HepG2 (cell line): ENCODE results near the gene PTEN. TPM values are rescaled to one million over a fixed set of nuclear protein-coding genes. Genes with fewer than 3 reads are reported as not detected.

ENCODE experiments used
- ATAC-seq: fragments of 200-7000 bp; cut with Tn5 transposase; 3 replicates; pipeline ENCODE4 v1.9.1; 2020; ENCODE audit warnings: mild to moderate bottlenecking, moderate library complexity
- BruUV-seq: library from RNA; stranded (reverse); fragments of 400-500 nt; replicated peaks from 2 replicates; lab custom pipeline; 2021; lab: Mats Ljungman, UMichigan
- CTCF ChIA-PET: fragments of 300-600 bp; formaldehyde crosslinking; extraction: SDS; loops from one replicate; lab custom pipeline; 2021; ENCODE audit warnings: low total read pairs, inconsistent platforms, low intra/inter-chr PET ratio; lab: Yijun Ruan, JAX
- POLR2A ChIA-PET: fragments of 350-600 bp; sonication (Branson Sonifier 250); formaldehyde crosslinking; loops from one replicate; lab custom pipeline; 2020; ENCODE audit warnings: antibody characterized with exemption, inconsistent platforms; lab: Yijun Ruan, JAX
- DNase-seq: peaks from one replicate; pipeline ENCODE4 v3.0.0-alpha.2; 2015; ENCODE audit warnings: low spot score
- FAIRE-seq: peaks from 3 replicates; lab custom pipeline; 2011; peaks lifted over from hg19 to GRCh38; lab: Jason Lieb, UNC
- H2AFZ ChIP-seq: one replicate; pipeline ENCODE4 v1.6.1; 2011; ENCODE audit warnings: low read length, inconsistent platforms
- H3K27ac ChIP-seq: fragments of 300-600 bp; 3 replicates; pipeline ENCODE4 v1.8.0; 2011; ENCODE audit warnings: mixed run types, mild to moderate bottlenecking, mixed read lengths, low read length, inconsistent platforms; ENCODE audit not compliant: insufficient read depth; ENCODE audit errors: extremely low read length
- H3K27me3 ChIP-seq, 2 experiments: fragments of 200-600 bp in 1 of 2; 2 replicates in 1 of 2; 3 replicates in 1 of 2; pipeline versions ENCODE4 v1.6.0 to v1.8.0; 2011; ENCODE audit warnings: low read length in 2 of 2, mild to moderate bottlenecking in 2 of 2, moderate library complexity in 2 of 2, inconsistent platforms in 1 of 2; ENCODE audit not compliant: insufficient read depth in 2 of 2, control insufficient read depth in 1 of 2
- H3K36me3 ChIP-seq, 2 experiments: fragments of 200-600 bp in 1 of 2; replicated peaks in 1 of 2; 2 replicates in 1 of 2; 3 replicates in 1 of 2; pipeline versions ENCODE4 v1.5.1 to v1.8.0; 2011; ENCODE audit warnings: low read length in 2 of 2, inconsistent platforms in 1 of 2; ENCODE audit not compliant: insufficient read depth in 2 of 2, control insufficient read depth in 1 of 2
- H3K4me1 ChIP-seq: 2 replicates; pipeline ENCODE4 v1.5.1; 2012; ENCODE audit warnings: low read length, inconsistent platforms; ENCODE audit not compliant: insufficient read depth
- H3K4me2 ChIP-seq: 2 replicates; pipeline ENCODE4 v1.6.0; 2011; ENCODE audit warnings: low read depth, low read length, inconsistent platforms
- H3K4me3 ChIP-seq, 3 experiments: fragments of 200-600 bp in 1 of 3; sonication (generic), shearing (Covaris generic) in 1 of 3; replicated peaks in 1 of 3; 2 replicates each; pipeline ENCODE4 v1.5.1; 2011 to 2016; ENCODE audit warnings: low read length in 3 of 3, inconsistent platforms in 2 of 3, low read depth in 2 of 3, mild to moderate bottlenecking in 2 of 3, control low read depth in 1 of 3, mixed read lengths in 1 of 3; ENCODE audit not compliant: insufficient read depth in 1 of 3
- H3K79me2 ChIP-seq: one replicate; pipeline ENCODE4 v1.6.1; 2011; ENCODE audit warnings: low read length, inconsistent platforms; ENCODE audit not compliant: insufficient read depth
- H3K9ac ChIP-seq: 2 replicates; pipeline ENCODE4 v1.6.0; 2011; ENCODE audit warnings: mild to moderate bottlenecking, low read depth, low read length, inconsistent platforms; ENCODE audit not compliant: insufficient read depth
- H3K9me3 ChIP-seq: 2 replicates; pipeline ENCODE4 v1.5.1; 2012; ENCODE audit warnings: mild to moderate bottlenecking, low read length
- H4K20me1 ChIP-seq: 2 replicates; pipeline ENCODE4 v1.6.0; 2011; ENCODE audit warnings: inconsistent platforms, mild to moderate bottlenecking, low read length, moderate library complexity; ENCODE audit not compliant: insufficient read depth
- CBX5 ChIP-seq: sonication (generic); formaldehyde crosslinking; IDR thresholded peaks from 2 replicates; pipeline ENCODE4 v1.4.0; 2020; ENCODE audit warnings: missing genetic modification reagents, borderline replicate concordance
- JUND ChIP-seq: sonication (generic); formaldehyde crosslinking; IDR thresholded peaks from 2 replicates; pipeline ENCODE4 v1.8.0; 2022; ENCODE audit warnings: mild to moderate bottlenecking, missing genetic modification reagents
- TCF7L2 ChIP-seq: IDR thresholded peaks from 2 replicates; pipeline ENCODE4 v1.6.1; 2011; ENCODE audit warnings: mild to moderate bottlenecking, low read depth, low read length, moderate library complexity
- THAP11 ChIP-seq: IDR thresholded peaks from 2 replicates; pipeline ENCODE4 v1.6.1; 2016; ENCODE audit warnings: missing biosample characterization, missing genetic modification reagents
- ZBTB4 ChIP-seq: sonication (generic); formaldehyde crosslinking; IDR thresholded peaks from 2 replicates; pipeline ENCODE4 v1.4.0; 2020; ENCODE audit warnings: missing genetic modification reagents, mild to moderate bottlenecking, borderline replicate concordance
- ZNF138 ChIP-seq: sonication (generic); formaldehyde crosslinking; IDR thresholded peaks from 2 replicates; pipeline ENCODE4 v1.5.0; 2020; ENCODE audit warnings: mild to moderate bottlenecking, low read depth, missing genetic modification reagents
- ZNF296 ChIP-seq: sonication (generic); formaldehyde crosslinking; conservative IDR thresholded peaks from 2 replicates; pipeline ENCODE4 v1.5.0; 2020; ENCODE audit warnings: mild to moderate bottlenecking, missing genetic modification reagents
- ZNF331 ChIP-seq: sonication (generic); formaldehyde crosslinking; IDR thresholded peaks from 2 replicates; pipeline ENCODE4 v1.4.0; 2020; ENCODE audit warnings: missing genetic modification reagents
- ZNF382 ChIP-seq: sonication (generic); formaldehyde crosslinking; IDR thresholded peaks from 2 replicates; pipeline ENCODE4 v1.5.0; 2020; ENCODE audit warnings: missing genetic modification reagents, mild to moderate bottlenecking, borderline replicate concordance
- ZNF720 ChIP-seq: sonication (generic); formaldehyde crosslinking; IDR thresholded peaks from 2 replicates; pipeline ENCODE4 v1.4.0; 2020; ENCODE audit warnings: missing genetic modification reagents
- WGBS: methylation state at CpG from one replicate; pipeline ENCODE4 v1.1.6; 2017; ENCODE audit warnings: low lambda C conversion rate; 5-methylcytosine and 5-hydroxymethylcytosine counted together
- in situ Hi-C: cut with HindIII; loops from 2 replicates; pipeline ENCODE4 v1.10.0; 2017; ENCODE audit warnings: low pct_unique_long_range_greater_than_20kb; ENCODE audit not compliant: extremely low pct_ligation_motif_present
- intact Hi-C: fragments of 100-400 bp; cut with micrococcal nuclease; formaldehyde crosslinking; loops from one replicate; pipeline ENCODE4 v1.10.0; 2022; ENCODE audit not compliant: unreplicated experiment
- polyA plus RNA-seq, 8 experiments: library from polyadenylated mRNA; depleted of rRNA in 3 of 8; stranded (reverse) in 7 of 8; unstranded in 1 of 8; fragments of >200 nt; fragmentation: Illumina TruSeq in 4 of 8; extraction: Trizol in 4 of 8; gene quantifications; 2 replicates each; pipeline versions ENCODE4 v1.2.1 to v1.2.3, GENCODE V29; 2011 to 2016; ENCODE audit warnings: low read depth in 4 of 8, missing spikeins in 1 of 8, mixed read lengths in 1 of 8; ENCODE audit not compliant: insufficient read depth in 1 of 8
- total RNA-seq, 5 experiments: library from RNA; depleted of rRNA; stranded (reverse); fragments of >200 nt; fragmentation: Illumina TruSeq; extraction: Trizol; gene quantifications; 2 replicates each; pipeline ENCODE4 v1.2.3, GENCODE V29; 2016; ENCODE audit warnings: low read depth in 1 of 5

PTEN gene
- total and polyA plus RNA-seq, 2 of the 13 experiments (the other 11 are each of a cell fraction or from before 2014, with no cell fraction given): 30.3 to 61.3 TPM

- Histone ChIP-seq H2AFZ (no peak overlapping the region), H3K4me1 (no peaks in the 10 kb centered on the region; the same call in 1 of the 2 replicates), H3K36me3 (peaks cover 6% of the 10 kb centered on the region in 2 experiments), H3K4me2 (no peak overlapping the region), H3K4me3 (no peak overlapping the region), H3K9me3 (no peaks in the 10 kb centered on the region), H4K20me1 (no peaks in the 10 kb centered on the region), H3K9ac (no peak overlapping the region), H3K79me2 (no peaks in the 10 kb centered on the region), H3K27me3 (no peaks in the 10 kb centered on the region; a peak in 1 of 5 replicates), H3K27ac (no peak overlapping the region)
- DNase-seq (no peak), ATAC-seq (no peak), FAIRE-seq (no peak)
- intact Hi-C loops (no loop called here), in situ Hi-C loops (no loop called here)
- ChIA-PET CTCF (no interaction called here), POLR2A (no interaction called here)
- BruUV-seq: no TSS peak
- WGBS: 90% methylated on average over 5 of the region's 5 CpGs
- TF ChIP-seq TCF7L2 (no peak), ZBTB4 (CRISPR knock-in tag) (no peak), ZNF331 (CRISPR knock-in tag) (no peak), JUND (CRISPR knock-in tag) (no peak), ZNF138 (CRISPR knock-in tag) (no peak), ZNF720 (no peak), THAP11 (CRISPR knock-in tag) (no peak), ZNF296 (CRISPR knock-in tag) (no peak), CBX5 (CRISPR knock-in tag) (no peak), ZNF382 (CRISPR knock-in tag) (no peak)
Observed at GRCh38 chr10:87957702-87958101, 94.3 kb downstream of the PTEN start.
